Measurements from ENCODE around the gene ITGB5. TPM values are rescaled to one million over a fixed set of nuclear protein-coding genes. Genes with fewer than 3 reads are reported as not detected.

ITGB5 gene
- total and polyA plus RNA-seq, 2 donors (not counting 1 experiment from before 2014, with no cell fraction given), result 99.7 to 196 TPM

GRCh38 chr3:124810970-124811369 is 76.2 kb downstream of the ITGB5 start:
- no peaks in the 10 kb centered on the region for H3K9me3 ChIP-seq (ENCODE audit: control insufficient read depth, insufficient read depth, low read depth, low read length)
- H3K27ac ChIP-seq (ENCODE audit: insufficient read depth, low read length), result no peak overlapping the region
- H3K4me3 ChIP-seq (replicated peaks in 1 of 4; ENCODE audit: control extremely low read depth in 1 of 4, insufficient read depth in 1 of 4, low read depth in 3 of 4, low read length in 4 of 4), result no peak overlapping the region
- H3K36me3 ChIP-seq (ENCODE audit: control insufficient read depth, insufficient read depth, low read length), result peaks cover 3% of the 10 kb centered on the region
- no peak overlapping the region for H3K4me2 ChIP-seq (ENCODE audit: extremely low read depth, insufficient read depth, low read length)
- H4K20me1 ChIP-seq (ENCODE audit: control insufficient read depth, extremely low read depth, insufficient read depth, low read length), result no peaks in the 10 kb centered on the region
- DNase-seq (ENCODE audit: low read depth in 2 of 2), result no peak
- H3K9ac ChIP-seq (ENCODE audit: insufficient read depth, low read length), result no peak overlapping the region
- no peak for TF ChIP-seq CTCF (conservative IDR thresholded peaks at IDR 0.05 in 1 of 2, IDR thresholded peaks at IDR 0.05 in 1 of 2; ENCODE audit: low read depth in 1 of 2, low read length in 2 of 2)
- TF ChIP-seq EZH2 (IDR thresholded peaks at IDR 0.05; ENCODE audit: low read length, missing control alignments), result no peak
- H3K4me1 ChIP-seq (ENCODE audit: control insufficient read depth, extremely low read depth, insufficient read depth, low read length), result peaks cover 24% of the 10 kb centered on the region
- no peak overlapping the region for H2AFZ ChIP-seq (ENCODE audit: low read length)
- no peaks in the 10 kb centered on the region for H3K27me3 ChIP-seq (ENCODE audit: control insufficient read depth, insufficient read depth, low read length)
- H3K79me2 ChIP-seq (ENCODE audit: control insufficient read depth, insufficient read depth, low read length), result no peaks in the 10 kb centered on the region

- Histone ChIP-seq H4K20me1 (ENCODE audit: control insufficient read depth, extremely low read depth, insufficient read depth, low read length) (no peaks in the 10 kb centered on the region), H3K27me3 (ENCODE audit: control insufficient read depth, insufficient read depth, low read length) (no peaks in the 10 kb centered on the region), H3K79me2 (ENCODE audit: control insufficient read depth, insufficient read depth, low read length) (no peaks in the 10 kb centered on the region), H3K9me3 (ENCODE audit: control insufficient read depth, insufficient read depth, low read depth, low read length) (no peaks in the 10 kb centered on the region), H3K36me3 (ENCODE audit: control insufficient read depth, insufficient read depth, low read length) (peaks cover 3% of the 10 kb centered on the region), H3K27ac (ENCODE audit: insufficient read depth, low read length) (no peak overlapping the region), H3K9ac (ENCODE audit: insufficient read depth, low read length) (no peak overlapping the region), H3K4me3 (replicated peaks in 1 of 4; ENCODE audit: control extremely low read depth in 1 of 4, insufficient read depth in 1 of 4, low read depth in 3 of 4, low read length in 4 of 4) (no peak overlapping the region), H3K4me2 (ENCODE audit: extremely low read depth, insufficient read depth, low read length) (no peak overlapping the region), H3K4me1 (ENCODE audit: control insufficient read depth, extremely low read depth, insufficient read depth, low read length) (peaks cover 24% of the 10 kb centered on the region), H2AFZ (ENCODE audit: low read length) (no peak overlapping the region)
- no peak for TF ChIP-seq EZH2 (IDR thresholded peaks at IDR 0.05; ENCODE audit: low read length, missing control alignments)
- TF ChIP-seq CTCF (conservative IDR thresholded peaks at IDR 0.05 in 1 of 2, IDR thresholded peaks at IDR 0.05 in 1 of 2; ENCODE audit: low read depth in 1 of 2, low read length in 2 of 2), result no peak
- no peak for DNase-seq (ENCODE audit: low read depth in 2 of 2)
Measured at GRCh38 chr3:124809039-124809438, 78.1 kb downstream of the ITGB5 start.

GRCh38 chr3:124805671-124806070 is 81.5 kb downstream of the ITGB5 start:
- Histone ChIP-seq H3K27me3 (ENCODE audit: control insufficient read depth, insufficient read depth, low read length) (no peaks in the 10 kb centered on the region), H3K4me1 (ENCODE audit: control insufficient read depth, extremely low read depth, insufficient read depth, low read length) (no peaks in the 10 kb centered on the region), H3K9ac (ENCODE audit: insufficient read depth, low read length) (no peak overlapping the region), H4K20me1 (ENCODE audit: control insufficient read depth, extremely low read depth, insufficient read depth, low read length) (no peaks in the 10 kb centered on the region), H3K27ac (ENCODE audit: insufficient read depth, low read length) (no peak overlapping the region), H3K79me2 (ENCODE audit: control insufficient read depth, insufficient read depth, low read length) (no peaks in the 10 kb centered on the region), H3K4me2 (ENCODE audit: extremely low read depth, insufficient read depth, low read length) (no peak overlapping the region), H3K4me3 (replicated peaks in 1 of 4; ENCODE audit: control extremely low read depth in 1 of 4, insufficient read depth in 1 of 4, low read depth in 3 of 4, low read length in 4 of 4) (no peak overlapping the region), H2AFZ (ENCODE audit: low read length) (no peak overlapping the region), H3K36me3 (ENCODE audit: control insufficient read depth, insufficient read depth, low read length) (peaks cover 3% of the 10 kb centered on the region), H3K9me3 (ENCODE audit: control insufficient read depth, insufficient read depth, low read depth, low read length) (no peaks in the 10 kb centered on the region)
- TF ChIP-seq EZH2 (IDR thresholded peaks at IDR 0.05; ENCODE audit: low read length, missing control alignments), result no peak
- no peak for TF ChIP-seq CTCF (conservative IDR thresholded peaks at IDR 0.05 in 1 of 2, IDR thresholded peaks at IDR 0.05 in 1 of 2; ENCODE audit: low read depth in 1 of 2, low read length in 2 of 2)
- no peak for DNase-seq (ENCODE audit: low read depth in 2 of 2)

All from fibroblast of lung (primary cell).